Measurements from ENCODE around the gene ACOXL. TPM values are rescaled to one million over a fixed set of nuclear protein-coding genes. Genes with fewer than 3 reads are reported as not detected.

The ACOXL gene
- total and polyA plus RNA-seq, 9 of the 15 experiments (the other 6 are each of a cell fraction or from before 2014, with no cell fraction given): 0.31 to 0.56 TPM; not detected in 7

DNA sequence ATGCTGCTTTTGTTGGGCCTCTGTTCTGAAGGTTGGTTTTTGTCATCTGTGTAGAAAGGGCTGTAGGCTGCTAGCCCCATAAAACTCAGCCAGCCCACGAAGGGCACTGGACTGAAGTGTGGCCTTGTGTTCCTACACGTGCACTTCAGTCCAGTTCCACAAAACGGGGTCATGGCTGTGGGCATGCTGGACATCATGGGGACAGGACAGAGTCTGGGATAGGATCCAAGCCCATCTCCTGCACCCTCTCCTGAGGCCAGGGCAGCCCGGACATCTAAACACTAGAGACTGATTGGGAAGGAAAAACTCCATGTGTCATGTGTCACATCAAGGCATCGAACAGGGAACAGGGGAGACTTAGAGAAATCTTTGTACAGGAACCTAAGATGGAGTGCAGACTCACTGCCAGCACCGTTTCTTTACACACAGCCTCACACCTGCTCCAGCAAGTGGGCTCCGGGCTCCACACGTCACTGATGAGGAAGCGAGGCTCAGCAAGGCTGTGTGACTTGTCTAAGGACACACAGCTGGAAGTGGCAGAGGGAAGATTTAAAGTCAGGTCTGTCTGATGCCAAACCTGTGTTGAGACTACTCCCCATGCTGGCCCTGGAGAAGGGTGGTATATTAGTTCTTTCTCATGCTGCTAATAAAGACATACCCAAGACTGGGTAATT lies 313.5 kb downstream of the ACOXL start (continued):
- TF ChIP-seq, protein P1, sequence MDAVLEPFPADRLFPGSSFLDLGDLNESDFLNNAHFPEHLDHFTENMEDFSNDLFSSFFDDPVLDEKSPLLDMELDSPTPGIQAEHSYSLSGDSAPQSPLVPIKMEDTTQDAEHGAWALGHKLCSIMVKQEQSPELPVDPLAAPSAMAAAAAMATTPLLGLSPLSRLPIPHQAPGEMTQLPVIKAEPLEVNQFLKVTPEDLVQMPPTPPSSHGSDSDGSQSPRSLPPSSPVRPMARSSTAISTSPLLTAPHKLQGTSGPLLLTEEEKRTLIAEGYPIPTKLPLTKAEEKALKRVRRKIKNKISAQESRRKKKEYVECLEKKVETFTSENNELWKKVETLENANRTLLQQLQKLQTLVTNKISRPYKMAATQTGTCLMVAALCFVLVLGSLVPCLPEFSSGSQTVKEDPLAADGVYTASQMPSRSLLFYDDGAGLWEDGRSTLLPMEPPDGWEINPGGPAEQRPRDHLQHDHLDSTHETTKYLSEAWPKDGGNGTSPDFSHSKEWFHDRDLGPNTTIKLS (IDR thresholded peaks at IDR 0.05; ENCODE audit: borderline replicate concordance, low read depth): no peak
- TF ChIP-seq, protein P2, sequence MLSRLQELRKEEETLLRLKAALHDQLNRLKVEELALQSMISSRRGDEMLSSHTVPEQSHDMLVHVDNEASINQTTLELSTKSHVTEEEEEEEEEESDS (CRISPR knock-in tag; IDR thresholded peaks at IDR 0.05): no peak
- TF ChIP-seq ATF1 (CRISPR knock-in tag; IDR thresholded peaks at IDR 0.05) (no peak), ATF1 (tag; IDR thresholded peaks at IDR 0.05) (no peak), C11orf30 (IDR thresholded peaks at IDR 0.05; ENCODE audit: low read depth) (no peak), FOXM1 (IDR thresholded peaks at IDR 0.05; ENCODE audit: low read depth) (no peak), FOXM1 (CRISPR knock-in tag; IDR thresholded peaks at IDR 0.05; ENCODE audit: low read depth) (no peak)

DNA sequence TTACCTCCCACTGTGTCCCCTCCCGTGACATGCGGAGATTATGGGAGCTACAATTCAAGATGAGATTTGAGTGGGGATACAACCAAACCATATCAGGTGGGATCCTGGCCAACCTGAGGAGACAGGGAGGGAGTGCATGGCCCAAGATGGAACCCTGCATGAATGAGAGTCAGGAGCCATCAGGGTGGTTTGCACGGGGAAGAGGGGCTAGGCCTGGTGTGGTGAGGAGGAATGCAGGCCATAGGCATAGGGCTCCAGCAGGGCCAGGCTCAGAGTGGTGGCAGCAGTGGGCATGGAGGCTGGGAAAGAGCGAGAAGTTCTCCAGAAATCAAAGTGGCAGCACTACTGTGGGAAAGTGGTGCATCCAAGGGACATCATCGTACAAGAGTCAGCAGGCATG lies 314.3 kb downstream of the ACOXL start:
- Histone ChIP-seq H3K79me2 (ENCODE audit: control insufficient read depth, insufficient read depth, low read length) (no peaks in the 10 kb centered on the region), H3K36me3 (ENCODE audit: control insufficient read depth, insufficient read depth, low read length) (no peaks in the 10 kb centered on the region), H3K27ac (ENCODE audit: extremely low read depth, low read depth, low read length) (no peak overlapping the region), H3K4me3 (no peak overlapping the region), H3K4me2 (ENCODE audit: insufficient read depth, low read length) (no peak overlapping the region), H3K27me3 (ENCODE audit: control insufficient read depth in 2 of 2, insufficient read depth in 2 of 2, low read length in 2 of 2) (peaks cover 27 to 53% of the 10 kb centered on the region in 2 experiments; a peak in 4 of 5 replicates), H3K9ac (ENCODE audit: insufficient read depth in 1 of 2, low read depth in 2 of 2, low read length in 2 of 2) (no peak overlapping the region), H2AFZ (ENCODE audit: low read depth, low read length) (no peak overlapping the region), H3K9me1 (ENCODE audit: control insufficient read depth, insufficient read depth, low read length) (no peaks in the 10 kb centered on the region), H3K4me1 (replicated peaks in 1 of 2; ENCODE audit: control insufficient read depth in 2 of 2, insufficient read depth in 2 of 2, low read length in 2 of 2) (no peaks in the 10 kb centered on the region; a peak in 1 of 5 replicates), H3K9me3 (replicated peaks; ENCODE audit: control insufficient read depth, insufficient read depth, low read depth, low read length) (no peaks in the 10 kb centered on the region), H4K20me1 (replicated peaks; ENCODE audit: control insufficient read depth, insufficient read depth, low read length) (0 out of 2 replicates have a peak, but pooled peaks cover 8% of the 10 kb centered on the region)
- DNase-seq (ENCODE audit: extremely low read depth in 1 of 4, low spot score in 3 of 4) (no peak), ATAC-seq (no peak), FAIRE-seq (no peak)
- POLR2A ChIA-PET: no interaction called here
- intact Hi-C loops (cut with micrococcal nuclease) (no loop called here), in situ Hi-C loops (cut with MboI) (no loop called here)
- 0% methylated on average over 5 of the region's 5 CpGs for WGBS (ENCODE audit: insufficient coverage, low coverage, missing lambda C conversion rate)
- BruUV-seq (replicated peaks): no TSS peak
- CTCF ChIA-PET (ENCODE audit: low intra/inter-chr PET ratio): no interaction called here
- TF ChIP-seq NCOR1 (IDR thresholded peaks at IDR 0.05): no peak
- TF ChIP-seq BACH1 (tag; IDR thresholded peaks at IDR 0.05): no peak
- TF ChIP-seq, protein P3, sequence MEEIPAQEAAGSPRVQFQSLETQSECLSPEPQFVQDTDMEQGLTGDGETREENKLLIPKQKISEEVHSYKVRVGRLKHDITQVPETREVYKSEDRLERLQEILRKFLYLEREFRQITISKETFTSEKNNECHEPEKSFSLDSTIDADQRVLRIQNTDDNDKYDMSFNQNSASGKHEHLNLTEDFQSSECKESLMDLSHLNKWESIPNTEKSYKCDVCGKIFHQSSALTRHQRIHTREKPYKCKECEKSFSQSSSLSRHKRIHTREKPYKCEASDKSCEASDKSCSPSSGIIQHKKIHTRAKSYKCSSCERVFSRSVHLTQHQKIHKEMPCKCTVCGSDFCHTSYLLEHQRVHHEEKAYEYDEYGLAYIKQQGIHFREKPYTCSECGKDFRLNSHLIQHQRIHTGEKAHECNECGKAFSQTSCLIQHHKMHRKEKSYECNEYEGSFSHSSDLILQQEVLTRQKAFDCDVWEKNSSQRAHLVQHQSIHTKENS (CRISPR knock-in tag; IDR thresholded peaks at IDR 0.05): no peak
- no peak for TF ChIP-seq HNRNPK (IDR thresholded peaks at IDR 0.05; ENCODE audit: low read depth, low read length, poor library complexity, severe bottlenecking)
- TF ChIP-seq ZZZ3 (IDR thresholded peaks at IDR 0.05): no peak
- TF ChIP-seq GABPB1 (CRISPR knock-in tag; IDR thresholded peaks at IDR 0.05): no peak
- TF ChIP-seq, protein P4, sequence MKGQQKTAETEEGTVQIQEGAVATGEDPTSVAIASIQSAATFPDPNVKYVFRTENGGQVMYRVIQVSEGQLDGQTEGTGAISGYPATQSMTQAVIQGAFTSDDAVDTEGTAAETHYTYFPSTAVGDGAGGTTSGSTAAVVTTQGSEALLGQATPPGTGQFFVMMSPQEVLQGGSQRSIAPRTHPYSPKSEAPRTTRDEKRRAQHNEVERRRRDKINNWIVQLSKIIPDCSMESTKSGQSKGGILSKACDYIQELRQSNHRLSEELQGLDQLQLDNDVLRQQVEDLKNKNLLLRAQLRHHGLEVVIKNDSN (CRISPR knock-in tag; IDR thresholded peaks at IDR 0.05): no peak
- TF ChIP-seq, protein P5, sequence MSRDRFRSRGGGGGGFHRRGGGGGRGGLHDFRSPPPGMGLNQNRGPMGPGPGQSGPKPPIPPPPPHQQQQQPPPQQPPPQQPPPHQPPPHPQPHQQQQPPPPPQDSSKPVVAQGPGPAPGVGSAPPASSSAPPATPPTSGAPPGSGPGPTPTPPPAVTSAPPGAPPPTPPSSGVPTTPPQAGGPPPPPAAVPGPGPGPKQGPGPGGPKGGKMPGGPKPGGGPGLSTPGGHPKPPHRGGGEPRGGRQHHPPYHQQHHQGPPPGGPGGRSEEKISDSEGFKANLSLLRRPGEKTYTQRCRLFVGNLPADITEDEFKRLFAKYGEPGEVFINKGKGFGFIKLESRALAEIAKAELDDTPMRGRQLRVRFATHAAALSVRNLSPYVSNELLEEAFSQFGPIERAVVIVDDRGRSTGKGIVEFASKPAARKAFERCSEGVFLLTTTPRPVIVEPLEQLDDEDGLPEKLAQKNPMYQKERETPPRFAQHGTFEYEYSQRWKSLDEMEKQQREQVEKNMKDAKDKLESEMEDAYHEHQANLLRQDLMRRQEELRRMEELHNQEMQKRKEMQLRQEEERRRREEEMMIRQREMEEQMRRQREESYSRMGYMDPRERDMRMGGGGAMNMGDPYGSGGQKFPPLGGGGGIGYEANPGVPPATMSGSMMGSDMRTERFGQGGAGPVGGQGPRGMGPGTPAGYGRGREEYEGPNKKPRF (IDR thresholded peaks at IDR 0.05; ENCODE audit: low read depth, low read length): no peak

Data from K562 (cell line).